Bronchial epithelial cell (primary cell): Measurements from ENCODE around the gene ARHGDIB. TPM values are rescaled to one million over a fixed set of nuclear protein-coding genes. Genes with fewer than 3 reads are reported as not detected.

Experiments
- DNase-seq: peaks from one replicate; pipeline ENCODE4 v3.0.0-alpha.2; 2010; ENCODE audit warnings: low read depth
- FAIRE-seq: peaks from 2 replicates; lab custom pipeline; 2011; peaks lifted over from hg19 to GRCh38; lab: Jason Lieb, UNC
- H3K27me3 ChIP-seq: 2 replicates; pipeline ENCODE4 v1.5.1; 2011; ENCODE audit warnings: low read length; ENCODE audit not compliant: control insufficient read depth, insufficient read depth
- H3K36me3 ChIP-seq: 2 replicates; pipeline ENCODE4 v1.5.1; 2011; ENCODE audit warnings: low read length; ENCODE audit not compliant: control insufficient read depth, insufficient read depth
- H3K4me3 ChIP-seq: 2 replicates; pipeline ENCODE4 v1.5.1; 2011; ENCODE audit warnings: mild to moderate bottlenecking, low read depth, low read length, control low read depth
- CTCF ChIP-seq: IDR thresholded peaks from 2 replicates; pipeline ENCODE4 v1.5.1; 2011; ENCODE audit warnings: mild to moderate bottlenecking, moderate library complexity, low read length, control low read depth, inconsistent platforms; ENCODE audit not compliant: insufficient read depth, severe bottlenecking
- total RNA-seq: library from RNA; depleted of rRNA; stranded (reverse); fragments of >200 nt; gene quantifications from 2 replicates; pipeline ENCODE4 v1.2.1, GENCODE V29; 2014

The ARHGDIB gene
- total RNA-seq, 1 donor from 2014 or later = 0.53 TPM

GRCh38 chr12:14962153-14962539, 745 bp upstream of the ARHGDIB start:
- FAIRE-seq (no peak), DNase-seq (no peak)
- H3K4me3 ChIP-seq = no peak overlapping the region
- no peaks in the 10 kb centered on the region for H3K36me3 ChIP-seq
- TF ChIP-seq CTCF = no peak
- no peaks in the 10 kb centered on the region for H3K27me3 ChIP-seq

- Histone ChIP-seq H3K4me3 (no peak overlapping the region), H3K27me3 (no peaks in the 10 kb centered on the region), H3K36me3 (no peaks in the 10 kb centered on the region)
- DNase-seq = peak; percentile 78
- no peak for TF ChIP-seq CTCF
- FAIRE-seq = no peak
Measured at GRCh38 chr12:14960548-14961465, 594 bp downstream of the ARHGDIB start.

- Histone ChIP-seq H3K4me3 (no peak overlapping the region), H3K36me3 (no peaks in the 10 kb centered on the region), H3K27me3 (no peaks in the 10 kb centered on the region)
- DNase-seq (no peak), FAIRE-seq (no peak)
- no peak for TF ChIP-seq CTCF
Measured at GRCh38 chr12:14959916-14960496, 1.4 kb downstream of the ARHGDIB start.

- Histone ChIP-seq H3K4me3 (no peak overlapping the region), H3K27me3 (no peaks in the 10 kb centered on the region), H3K36me3 (no peaks in the 10 kb centered on the region)
- TF ChIP-seq CTCF = no peak
- no peak for FAIRE-seq
- no peak for DNase-seq
Measured at GRCh38 chr12:14959463-14959862, 1.9 kb downstream of the ARHGDIB start.

GRCh38 chr12:14959126-14959440, 2.3 kb downstream of the ARHGDIB start:
- FAIRE-seq (no peak), DNase-seq (no peak)
- no peaks in the 10 kb centered on the region for H3K27me3 ChIP-seq
- no peaks in the 10 kb centered on the region for H3K36me3 ChIP-seq
- TF ChIP-seq CTCF = no peak
- H3K4me3 ChIP-seq = no peak overlapping the region
